Ascending aorta (tissue), 2 donors: ENCODE data around the gene SCD5. TPM values are rescaled to one million over a fixed set of nuclear protein-coding genes. Genes with fewer than 3 reads are reported as not detected.

Source experiments
- DNase-seq, 2 donors: peaks; one replicate each; pipeline ENCODE4 v3.0.0-alpha.2; 2019; ENCODE audit warnings: low spot score in 2 of 2
- H3K27ac ChIP-seq, 2 donors: fragments of 200-600 bp; sonication (generic); one replicate each; pipeline ENCODE4 v1.5.1; 2016 to 2017; ENCODE audit warnings: mild to moderate bottlenecking in 1 of 2
- H3K27me3 ChIP-seq: fragments of 200-600 bp; sonication (generic); one replicate; pipeline ENCODE4 v1.5.1; 2017
- H3K36me3 ChIP-seq, 2 donors: fragments of 200-600 bp; sonication (generic); one replicate each; pipeline ENCODE4 v1.5.1; 2016
- H3K4me1 ChIP-seq, 2 donors: fragments of 200-600 bp; sonication (generic); one replicate each; pipeline ENCODE4 v1.5.1; 2016 to 2017; ENCODE audit warnings: mild to moderate bottlenecking in 1 of 2
- H3K4me3 ChIP-seq, 2 donors: fragments of 200-600 bp; sonication (generic); one replicate each; pipeline ENCODE4 v1.5.1; 2016 to 2017; ENCODE audit warnings: mild to moderate bottlenecking in 1 of 2
- H3K9me3 ChIP-seq, 2 donors: fragments of 200-600 bp; sonication (generic); one replicate each; pipeline ENCODE4 v1.5.1; 2016
- intact Hi-C: fragments of 100-400 bp; cut with DNase I; formaldehyde crosslinking; loops from one replicate; pipeline ENCODE4 v1.15.1; 2023
- total RNA-seq: library from RNA; depleted of rRNA; stranded (reverse); fragments of >200 nt; gene quantifications from one replicate; pipeline ENCODE4 v1.1.0, GENCODE V29; 2016
- TF ChIP-seq, protein P1 (sequence below), 3 experiments: fragments of 200-600 bp in 2 of 3; fragments of 450-650 bp in 1 of 3; sonication (generic) in 2 of 3; IDR thresholded peaks; one replicate each; pipeline ENCODE4 v1.5.1; 2016 to 2019; ENCODE audit warnings: antibody characterized with exemption in 3 of 3, mild to moderate bottlenecking in 1 of 3, moderate library complexity in 1 of 3

The SCD5 gene
- total RNA-seq, 1 donor from 2014 or later, result 28.0 TPM

DNA sequence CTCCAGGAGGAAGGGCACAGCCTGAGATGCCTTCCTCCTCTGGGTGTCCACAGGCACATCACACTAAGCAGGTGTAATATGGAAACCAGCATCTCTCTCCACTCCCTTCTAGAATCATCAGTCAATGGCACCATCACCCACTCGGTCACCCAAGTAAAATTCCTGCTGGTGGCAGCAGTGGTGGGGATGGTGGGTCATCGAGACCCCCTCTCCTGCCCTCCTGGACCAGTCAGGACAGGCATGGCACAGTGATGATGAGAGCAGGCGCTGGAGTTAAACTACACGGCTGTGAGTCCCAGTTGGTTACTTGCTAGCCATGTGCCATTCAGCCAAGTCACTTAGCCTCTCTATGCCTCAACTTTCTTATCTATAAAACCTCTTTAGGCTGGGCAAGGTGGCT is 42.5 kb downstream of the SCD5 start:
- Histone ChIP-seq H3K27ac (no peak overlapping the region), H3K27me3 (no peaks in the 10 kb centered on the region), H3K4me1 (peaks cover 6 to 14% of the 10 kb centered on the region in 2 donors), H3K9me3 (no peaks in the 10 kb centered on the region), H3K36me3 (no peaks in the 10 kb centered on the region), H3K4me3 (no peak overlapping the region)
- peak in 1 of 2 donors; percentile 22 for DNase-seq
- TF ChIP-seq, protein P1, sequence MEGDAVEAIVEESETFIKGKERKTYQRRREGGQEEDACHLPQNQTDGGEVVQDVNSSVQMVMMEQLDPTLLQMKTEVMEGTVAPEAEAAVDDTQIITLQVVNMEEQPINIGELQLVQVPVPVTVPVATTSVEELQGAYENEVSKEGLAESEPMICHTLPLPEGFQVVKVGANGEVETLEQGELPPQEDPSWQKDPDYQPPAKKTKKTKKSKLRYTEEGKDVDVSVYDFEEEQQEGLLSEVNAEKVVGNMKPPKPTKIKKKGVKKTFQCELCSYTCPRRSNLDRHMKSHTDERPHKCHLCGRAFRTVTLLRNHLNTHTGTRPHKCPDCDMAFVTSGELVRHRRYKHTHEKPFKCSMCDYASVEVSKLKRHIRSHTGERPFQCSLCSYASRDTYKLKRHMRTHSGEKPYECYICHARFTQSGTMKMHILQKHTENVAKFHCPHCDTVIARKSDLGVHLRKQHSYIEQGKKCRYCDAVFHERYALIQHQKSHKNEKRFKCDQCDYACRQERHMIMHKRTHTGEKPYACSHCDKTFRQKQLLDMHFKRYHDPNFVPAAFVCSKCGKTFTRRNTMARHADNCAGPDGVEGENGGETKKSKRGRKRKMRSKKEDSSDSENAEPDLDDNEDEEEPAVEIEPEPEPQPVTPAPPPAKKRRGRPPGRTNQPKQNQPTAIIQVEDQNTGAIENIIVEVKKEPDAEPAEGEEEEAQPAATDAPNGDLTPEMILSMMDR (IDR thresholded peaks at IDR 0.05), result no peak
- intact Hi-C loops, result no loop called here

DNA sequence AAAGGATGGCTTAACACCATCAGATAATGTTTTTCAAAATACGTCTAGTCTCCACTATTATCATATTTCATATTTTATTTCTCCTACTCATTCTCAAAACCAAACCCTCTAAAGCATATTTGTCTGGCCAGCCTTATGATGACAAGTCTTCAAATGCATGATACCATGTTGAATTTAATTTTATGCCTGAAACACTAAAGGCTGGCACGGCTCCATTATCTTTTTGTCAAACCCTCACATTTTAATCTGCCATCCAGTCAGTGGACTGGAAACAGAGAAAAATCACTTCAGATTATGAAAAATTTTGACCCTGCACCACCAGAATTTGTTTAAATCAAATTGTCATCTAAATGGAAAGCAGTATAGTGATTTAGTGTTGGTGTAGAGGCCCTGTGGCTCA is 42.9 kb downstream of the SCD5 start:
- Histone ChIP-seq H3K4me3 (no peak overlapping the region), H3K9me3 (no peaks in the 10 kb centered on the region), H3K27me3 (no peaks in the 10 kb centered on the region), H3K4me1 (peaks cover 6 to 14% of the 10 kb centered on the region in 2 donors), H3K27ac (no peak overlapping the region), H3K36me3 (no peaks in the 10 kb centered on the region)
- no peak for DNase-seq
- intact Hi-C loops, result no loop called here
- TF ChIP-seq, protein P1 (IDR thresholded peaks at IDR 0.05), result no peak

DNA sequence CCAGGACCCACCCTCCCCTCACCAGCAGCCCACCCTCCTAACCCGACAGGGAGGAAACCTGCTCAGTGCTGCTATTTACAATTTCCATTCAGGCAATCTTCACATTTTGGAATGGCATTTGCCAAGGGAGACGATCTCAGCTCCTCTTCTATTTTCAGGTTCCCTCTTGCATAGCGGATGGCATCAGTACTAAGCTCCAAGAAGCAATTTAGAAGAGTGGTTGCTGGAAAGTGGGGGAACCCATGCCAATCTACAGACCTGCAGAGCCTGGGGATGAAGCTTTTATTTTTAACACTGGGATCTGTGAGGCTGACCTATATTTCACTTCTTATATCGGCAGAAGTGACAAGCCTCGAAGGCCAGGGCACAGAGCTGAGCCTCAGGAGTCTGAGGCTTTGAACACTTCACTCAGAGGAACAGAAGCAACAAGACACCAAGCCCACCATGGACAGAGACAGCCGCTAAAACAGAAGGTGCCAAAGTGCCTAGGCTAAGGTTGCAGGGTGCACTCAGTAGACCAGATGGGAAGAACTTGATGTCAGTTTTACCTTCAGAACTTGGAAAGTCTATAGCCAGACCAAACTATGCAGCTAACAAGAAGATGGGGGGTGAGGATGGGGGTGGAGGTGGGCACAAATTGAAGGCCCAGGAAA is 44.0 kb downstream of the SCD5 start:
- Histone ChIP-seq H3K27me3 (no peaks in the 10 kb centered on the region), H3K27ac (peak overlapping the region; percentile 73 to 76), H3K4me3 (peak overlapping the region in 1 of 2 donors; percentile 1), H3K9me3 (no peaks in the 10 kb centered on the region), H3K36me3 (no peaks in the 10 kb centered on the region), H3K4me1 (peaks cover 6 to 14% of the 10 kb centered on the region in 2 donors)
- peak in 1 of 2 donors; percentile 18 for DNase-seq
- intact Hi-C loops, result no loop called here
- TF ChIP-seq, protein P1 (IDR thresholded peaks at IDR 0.05), result no peak

DNA sequence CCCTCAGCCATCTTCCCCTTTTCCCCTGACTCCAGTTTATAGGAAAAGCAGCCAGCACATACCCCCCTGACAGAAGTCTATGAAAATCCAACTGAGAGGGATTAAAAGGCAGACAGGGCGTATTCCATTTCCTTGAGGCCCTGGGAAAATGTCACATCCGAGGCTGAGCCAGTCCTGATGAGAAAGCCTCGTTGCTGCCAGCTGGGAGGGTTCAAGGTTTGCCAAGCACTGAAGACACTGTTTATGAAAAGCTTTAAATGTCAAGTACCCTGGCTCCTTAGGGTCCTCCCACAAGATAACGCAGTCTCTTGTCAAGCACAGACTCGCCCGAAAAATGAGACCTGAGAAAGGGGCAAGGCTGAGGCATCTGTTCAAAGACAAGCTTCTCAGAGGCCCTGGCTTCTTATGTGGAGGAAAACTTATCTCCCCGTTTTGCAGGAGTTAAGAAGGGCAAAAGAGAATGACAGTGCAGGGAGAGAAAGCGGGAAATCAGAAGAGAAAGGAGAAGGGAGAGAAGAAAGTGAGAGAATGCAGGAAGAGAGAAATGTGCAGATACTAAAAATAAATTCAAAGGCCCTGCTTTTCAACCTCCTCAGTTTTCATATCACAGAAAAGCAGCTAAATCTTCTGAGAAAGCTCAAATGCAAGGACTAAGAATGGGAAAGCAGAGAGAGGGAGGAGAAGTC is 44.7 kb downstream of the SCD5 start:
- intact Hi-C loops, result no loop called here
- Histone ChIP-seq H3K4me1 (peaks cover 6 to 14% of the 10 kb centered on the region in 2 donors), H3K27me3 (no peaks in the 10 kb centered on the region), H3K27ac (peak overlapping the region; percentile 73 to 76), H3K36me3 (no peaks in the 10 kb centered on the region), H3K4me3 (peak overlapping the region in 1 of 2 donors; percentile 1), H3K9me3 (no peaks in the 10 kb centered on the region)
- DNase-seq, result peak in 1 of 2 donors; percentile 65
- TF ChIP-seq, protein P1 (IDR thresholded peaks at IDR 0.05), result no peak

DNA sequence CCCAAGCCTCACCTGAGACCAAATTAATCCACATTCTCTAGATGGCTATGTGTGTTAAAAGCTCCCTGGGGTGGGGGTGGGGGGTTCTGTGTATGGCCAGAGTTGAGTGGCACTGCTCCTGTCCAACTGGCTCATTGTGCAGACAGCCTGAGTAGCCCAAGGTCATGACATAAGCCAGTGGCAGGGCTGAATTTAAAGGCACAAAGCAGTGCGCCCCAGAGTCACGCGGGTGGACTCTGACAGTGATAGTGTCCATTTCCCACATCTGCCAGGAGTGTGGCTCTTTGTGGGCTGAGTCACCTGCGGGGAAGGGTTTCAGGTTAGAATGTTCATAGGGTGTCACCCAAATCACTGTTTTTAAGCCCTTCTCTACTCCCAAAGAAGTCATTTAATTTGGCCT is 45.4 kb downstream of the SCD5 start:
- H3K9me3 ChIP-seq, result no peaks in the 10 kb centered on the region
- intact Hi-C loops, result no loop called here
- TF ChIP-seq, protein P1 (IDR thresholded peaks at IDR 0.05), result no peak
- H3K36me3 ChIP-seq, result no peaks in the 10 kb centered on the region
- H3K4me1 ChIP-seq, result peaks cover 6 to 14% of the 10 kb centered on the region in 2 donors
- no peaks in the 10 kb centered on the region for H3K27me3 ChIP-seq
- peak in 1 of 2 donors; percentile 51 for DNase-seq
- peak overlapping the region; percentile 73 to 76 for H3K27ac ChIP-seq
- H3K4me3 ChIP-seq, result no peak overlapping the region
